HFFc6 (cell line): ENCODE results near the gene APOBEC3F. TPM values are rescaled to one million over a fixed set of nuclear protein-coding genes. Genes with fewer than 3 reads are reported as not detected.
"Not testable (repeated sequence)": the region's sequence is repeated elsewhere in the genome, so short reads cannot be mapped to it uniquely, and the experiment has no call there.

ENCODE experiments used
- DNase-seq: peaks from one replicate; pipeline ENCODE4 v3.0.0-alpha.2; 2018
- H3K27ac Mint-ChIP-seq: 2 replicates; pipeline ENCODE4 v1.8.0; 2020; ENCODE audit warnings: mild to moderate bottlenecking, mixed read lengths
- H3K27me3 Mint-ChIP-seq: 2 replicates; pipeline ENCODE4 v1.8.0; 2021; ENCODE audit warnings: mild to moderate bottlenecking, moderate library complexity, mixed read lengths; ENCODE audit not compliant: insufficient read depth
- H3K36me3 Mint-ChIP-seq: 2 replicates; pipeline ENCODE4 v1.8.0; 2021; ENCODE audit warnings: low read depth, mixed read lengths
- H3K4me1 Mint-ChIP-seq: 2 replicates; pipeline ENCODE4 v1.8.0; 2020; ENCODE audit warnings: low read depth, mixed read lengths
- H3K4me3 Mint-ChIP-seq: 2 replicates; pipeline ENCODE4 v1.8.0; 2020; ENCODE audit warnings: mild to moderate bottlenecking, moderate library complexity, mixed read lengths
- H3K9me3 Mint-ChIP-seq: 2 replicates; pipeline ENCODE4 v1.8.0; 2020; ENCODE audit warnings: mild to moderate bottlenecking, mixed read lengths
- total RNA-seq, 6 experiments: library from RNA; stranded (reverse); fragmentation: NEBNext Ultra II Directional; extraction: Animal tissue kit (Norgen Biotek cat#: 25700); gene quantifications; 2 replicates in 1 of 6; 3 replicates in 5 of 6; pipeline ENCODE4 v1.2.3, GENCODE V29; 2021
- TF ChIP-seq, protein P1 (sequence below): fragments of 200-600 bp; sonication (generic); IDR thresholded peaks from 2 replicates; pipeline ENCODE4 v1.5.0; 2021; ENCODE audit warnings: antibody characterized with exemption, mild to moderate bottlenecking

Gene APOBEC3F
- total RNA-seq, 6 experiments from 2014 or later: 6.5 to 12.1 (median 9.0) TPM

DNA sequence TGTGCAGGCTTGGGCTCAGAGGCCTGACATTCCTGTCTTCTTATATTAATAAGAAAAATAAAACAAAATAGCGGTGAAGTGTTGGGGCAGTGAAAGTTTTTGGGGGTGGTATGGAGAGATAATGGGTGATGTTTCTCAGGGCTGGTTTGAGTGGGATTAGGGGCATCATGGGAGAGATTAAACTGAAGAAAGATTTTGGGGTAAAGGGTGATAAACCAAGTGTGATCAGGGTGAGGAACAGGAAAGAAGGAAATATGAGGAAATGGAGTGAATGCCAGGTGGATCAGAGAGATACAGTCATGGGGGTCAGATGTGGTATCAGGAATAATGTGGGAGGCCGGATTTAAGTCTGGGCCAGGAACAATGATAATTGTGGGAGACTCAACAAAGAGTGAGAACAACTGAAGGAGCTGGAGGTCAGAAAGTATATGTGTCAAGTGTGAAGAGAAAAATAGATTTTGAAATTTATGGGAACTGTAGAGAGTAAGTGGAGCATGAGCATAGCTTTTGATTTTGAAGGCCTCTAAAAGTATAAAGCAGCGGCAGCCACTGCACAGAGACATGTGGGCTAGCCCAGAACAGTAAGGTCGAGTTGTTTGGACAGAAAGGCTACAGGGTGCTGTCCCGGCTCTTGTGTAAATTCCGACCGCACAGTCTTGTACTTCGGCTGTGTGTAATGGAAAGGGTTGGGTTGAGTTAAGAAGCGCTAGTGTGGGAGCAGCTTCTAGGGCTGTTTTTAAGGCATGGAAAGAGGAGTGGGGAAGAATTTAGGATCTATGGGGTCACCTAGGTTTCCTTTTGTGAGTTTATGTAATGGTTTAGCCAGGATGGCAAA, 26.0 kb downstream of the APOBEC3F start:
- H3K27ac Mint-ChIP-seq, H3K9me3 Mint-ChIP-seq, DNase-seq, H3K36me3 Mint-ChIP-seq, H3K4me3 Mint-ChIP-seq, H3K4me1 Mint-ChIP-seq: not testable (repeated sequence)
- H3K27me3 Mint-ChIP-seq: peaks cover 21% of the 10 kb centered on the region

DNA sequence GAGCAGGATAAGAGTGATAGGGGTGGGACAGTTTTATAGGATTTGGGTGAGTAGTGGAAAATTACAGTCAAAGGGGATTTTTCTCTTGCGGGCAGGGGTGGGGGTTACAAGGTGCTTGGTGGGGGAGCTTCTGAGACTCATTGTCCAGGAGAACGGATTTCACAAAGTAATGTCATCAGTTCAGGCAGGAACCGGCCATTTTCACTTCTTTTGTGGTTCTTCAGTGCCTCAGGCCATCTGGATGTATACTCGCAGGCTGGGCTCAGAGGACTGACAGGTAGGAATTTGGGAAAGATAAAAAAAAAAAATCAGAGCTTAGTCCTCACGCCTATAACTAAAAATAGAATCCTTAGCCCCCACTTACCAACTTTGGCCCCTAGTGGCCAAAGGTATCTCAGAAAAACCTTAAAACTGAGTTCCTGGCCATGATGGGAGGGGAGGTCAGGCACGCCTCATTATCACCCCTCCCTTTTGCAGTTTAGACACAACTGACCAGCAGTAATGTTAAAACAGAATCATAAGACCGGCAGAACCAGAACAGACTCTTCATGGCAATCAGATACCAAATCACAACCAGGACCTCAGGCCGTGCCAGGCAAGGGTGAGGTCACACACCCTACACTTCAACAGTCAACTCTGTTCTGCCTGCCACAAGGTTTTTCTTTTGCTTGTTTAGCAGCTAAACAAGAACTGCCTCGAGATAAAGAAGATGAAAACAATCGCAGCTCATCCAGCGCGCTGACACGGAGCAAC, 27.5 kb downstream of the APOBEC3F start:
- TF ChIP-seq, protein P1, sequence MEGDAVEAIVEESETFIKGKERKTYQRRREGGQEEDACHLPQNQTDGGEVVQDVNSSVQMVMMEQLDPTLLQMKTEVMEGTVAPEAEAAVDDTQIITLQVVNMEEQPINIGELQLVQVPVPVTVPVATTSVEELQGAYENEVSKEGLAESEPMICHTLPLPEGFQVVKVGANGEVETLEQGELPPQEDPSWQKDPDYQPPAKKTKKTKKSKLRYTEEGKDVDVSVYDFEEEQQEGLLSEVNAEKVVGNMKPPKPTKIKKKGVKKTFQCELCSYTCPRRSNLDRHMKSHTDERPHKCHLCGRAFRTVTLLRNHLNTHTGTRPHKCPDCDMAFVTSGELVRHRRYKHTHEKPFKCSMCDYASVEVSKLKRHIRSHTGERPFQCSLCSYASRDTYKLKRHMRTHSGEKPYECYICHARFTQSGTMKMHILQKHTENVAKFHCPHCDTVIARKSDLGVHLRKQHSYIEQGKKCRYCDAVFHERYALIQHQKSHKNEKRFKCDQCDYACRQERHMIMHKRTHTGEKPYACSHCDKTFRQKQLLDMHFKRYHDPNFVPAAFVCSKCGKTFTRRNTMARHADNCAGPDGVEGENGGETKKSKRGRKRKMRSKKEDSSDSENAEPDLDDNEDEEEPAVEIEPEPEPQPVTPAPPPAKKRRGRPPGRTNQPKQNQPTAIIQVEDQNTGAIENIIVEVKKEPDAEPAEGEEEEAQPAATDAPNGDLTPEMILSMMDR: peak; percentile 38
- Mint-ChIP-seq H3K27ac (no peak overlapping the region), H3K9me3 (no peaks in the 10 kb centered on the region)

DNA sequence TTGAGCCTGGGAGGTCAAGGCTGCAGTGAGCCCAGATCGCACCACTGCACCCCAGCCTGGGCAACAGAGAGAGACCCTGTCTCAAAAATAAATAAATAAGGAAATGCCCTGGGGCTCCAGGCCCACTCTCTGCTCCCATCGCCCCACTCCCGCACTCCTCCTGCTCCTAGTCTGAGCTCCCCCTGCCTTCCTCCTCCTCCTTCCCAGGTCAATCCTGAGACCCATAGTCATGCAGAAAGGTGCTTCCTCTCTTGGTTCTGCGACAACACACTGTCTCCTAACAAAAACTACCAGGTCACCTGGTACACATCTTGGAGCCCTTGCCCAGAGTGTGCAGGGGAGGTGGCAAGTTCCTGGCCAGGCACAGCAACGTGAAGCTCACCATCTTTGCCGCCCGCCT, 29.5 kb downstream of the APOBEC3F start:
- Mint-ChIP-seq H3K36me3 (no peaks in the 10 kb centered on the region), H3K9me3 (no peaks in the 10 kb centered on the region), H3K4me3 (no peak overlapping the region), H3K27me3 (peaks cover 16% of the 10 kb centered on the region), H3K4me1 (no peaks in the 10 kb centered on the region), H3K27ac (no peak overlapping the region)
- no peak for DNase-seq
- TF ChIP-seq, protein P1: no peak

More for the DNA sequence above, 27.5 kb downstream of the APOBEC3F start:
- DNase-seq: no peak
- Mint-ChIP-seq H3K36me3 (no peaks in the 10 kb centered on the region), H3K4me1 (no peaks in the 10 kb centered on the region), H3K27me3 (peaks cover 23% of the 10 kb centered on the region), H3K4me3 (no peak overlapping the region)

DNA sequence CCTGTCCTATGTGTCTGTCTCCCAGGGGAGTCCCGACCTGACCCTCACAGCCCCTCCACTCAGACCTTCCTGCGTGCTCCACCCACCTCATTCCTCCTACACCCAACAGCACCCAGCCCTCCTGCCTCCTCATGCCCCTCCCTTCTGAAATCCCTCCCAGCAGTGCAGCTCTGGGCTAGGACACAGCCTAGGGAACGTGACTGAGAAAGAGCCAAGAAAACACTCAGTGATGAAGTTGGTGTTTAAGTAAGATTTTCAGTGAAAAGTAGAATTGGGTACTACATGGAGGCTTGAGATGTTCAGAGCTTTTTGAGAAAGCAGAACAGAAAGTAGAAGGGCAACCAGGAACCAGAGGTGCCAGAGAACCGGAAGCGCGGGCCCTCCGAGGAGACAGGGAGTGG, 31.9 kb downstream of the APOBEC3F start:
- H3K4me3 Mint-ChIP-seq, H3K36me3 Mint-ChIP-seq: not testable (repeated sequence)
- H3K27me3 Mint-ChIP-seq: peaks cover 16% of the 10 kb centered on the region

DNA sequence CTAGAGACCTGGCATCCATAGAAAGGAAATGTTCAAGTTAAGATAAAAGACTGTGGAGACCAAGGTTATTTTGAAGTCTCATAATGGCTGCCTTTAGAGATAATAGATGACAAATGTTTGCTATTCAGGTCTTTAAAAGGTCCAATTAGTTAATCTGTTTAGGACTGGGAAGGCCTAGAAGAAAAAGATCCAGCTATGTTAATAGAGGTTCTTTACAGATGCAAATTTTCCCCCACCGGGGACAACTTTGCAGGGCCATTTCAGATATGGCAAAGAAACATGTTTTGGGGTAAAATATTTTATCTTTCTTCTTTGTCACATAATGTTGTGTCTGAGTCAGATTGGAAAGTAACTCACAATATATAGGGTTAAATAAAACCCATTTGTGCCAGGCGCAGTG, 33.3 kb downstream of the APOBEC3F start:
- peaks cover 5% of the 10 kb centered on the region; the same call in 1 of the 2 replicates for H3K4me1 Mint-ChIP-seq
- no peaks in the 10 kb centered on the region for H3K9me3 Mint-ChIP-seq

More for the DNA sequence above, 31.9 kb downstream of the APOBEC3F start:
- H3K4me1 Mint-ChIP-seq, DNase-seq, H3K27ac Mint-ChIP-seq, H3K9me3 Mint-ChIP-seq: not testable (repeated sequence)

DNA sequence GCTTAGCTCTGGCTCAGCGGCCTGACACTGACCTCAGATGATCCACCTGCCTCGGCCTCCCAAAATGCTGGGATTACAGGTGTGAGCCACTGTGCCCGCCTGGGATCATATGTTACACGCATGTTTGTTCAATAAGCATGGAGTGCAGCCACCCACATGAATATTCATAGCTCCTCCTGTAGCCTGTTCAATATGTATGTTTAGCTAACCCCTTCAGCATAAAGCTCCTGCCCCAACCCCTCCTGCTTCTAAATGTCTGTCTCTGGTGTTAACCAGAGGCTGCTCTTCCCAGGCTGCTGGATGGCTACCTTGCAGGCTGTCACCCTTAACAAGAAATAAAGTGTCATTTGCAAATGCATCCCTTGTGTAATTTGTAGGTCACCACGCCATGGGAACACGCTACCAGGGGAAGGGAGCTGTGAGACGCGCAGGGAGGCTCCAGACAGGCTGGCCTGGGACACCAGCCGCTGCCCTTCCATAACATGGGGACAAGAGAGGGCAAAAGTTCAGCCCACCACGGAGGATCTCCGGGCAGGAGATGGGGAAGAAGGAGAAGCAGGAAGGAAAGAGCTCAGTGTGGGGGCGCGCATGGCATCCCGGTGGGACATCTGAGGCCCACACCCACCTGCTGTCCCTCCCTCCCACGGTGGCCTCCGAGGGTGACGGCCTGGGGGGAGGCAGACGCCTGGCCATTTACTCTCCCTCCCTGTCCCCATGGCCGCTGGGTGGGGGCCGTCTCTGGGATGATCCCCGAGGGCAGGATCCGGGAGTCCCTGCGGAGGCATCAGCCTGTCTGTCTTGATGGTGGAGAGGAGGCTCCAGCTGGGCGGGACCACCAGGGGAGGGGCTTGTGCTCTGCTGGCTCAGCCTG, 35.7 kb downstream of the APOBEC3F start:
- not testable (repeated sequence) for H3K36me3 Mint-ChIP-seq, H3K27me3 Mint-ChIP-seq, H3K4me1 Mint-ChIP-seq, DNase-seq, H3K9me3 Mint-ChIP-seq
- Mint-ChIP-seq H3K4me3 (peak overlapping the region; percentile 75), H3K27ac (peak overlapping the region; percentile 24; the same call in 1 of the 2 replicates)

More for the DNA sequence above, 33.3 kb downstream of the APOBEC3F start:
- Mint-ChIP-seq H3K27me3 (peaks cover 15% of the 10 kb centered on the region), H3K4me3 (no peak overlapping the region), H3K27ac (no peak overlapping the region), H3K36me3 (no peaks in the 10 kb centered on the region)
- TF ChIP-seq, protein P1: no peak
- DNase-seq: no peak

DNA sequence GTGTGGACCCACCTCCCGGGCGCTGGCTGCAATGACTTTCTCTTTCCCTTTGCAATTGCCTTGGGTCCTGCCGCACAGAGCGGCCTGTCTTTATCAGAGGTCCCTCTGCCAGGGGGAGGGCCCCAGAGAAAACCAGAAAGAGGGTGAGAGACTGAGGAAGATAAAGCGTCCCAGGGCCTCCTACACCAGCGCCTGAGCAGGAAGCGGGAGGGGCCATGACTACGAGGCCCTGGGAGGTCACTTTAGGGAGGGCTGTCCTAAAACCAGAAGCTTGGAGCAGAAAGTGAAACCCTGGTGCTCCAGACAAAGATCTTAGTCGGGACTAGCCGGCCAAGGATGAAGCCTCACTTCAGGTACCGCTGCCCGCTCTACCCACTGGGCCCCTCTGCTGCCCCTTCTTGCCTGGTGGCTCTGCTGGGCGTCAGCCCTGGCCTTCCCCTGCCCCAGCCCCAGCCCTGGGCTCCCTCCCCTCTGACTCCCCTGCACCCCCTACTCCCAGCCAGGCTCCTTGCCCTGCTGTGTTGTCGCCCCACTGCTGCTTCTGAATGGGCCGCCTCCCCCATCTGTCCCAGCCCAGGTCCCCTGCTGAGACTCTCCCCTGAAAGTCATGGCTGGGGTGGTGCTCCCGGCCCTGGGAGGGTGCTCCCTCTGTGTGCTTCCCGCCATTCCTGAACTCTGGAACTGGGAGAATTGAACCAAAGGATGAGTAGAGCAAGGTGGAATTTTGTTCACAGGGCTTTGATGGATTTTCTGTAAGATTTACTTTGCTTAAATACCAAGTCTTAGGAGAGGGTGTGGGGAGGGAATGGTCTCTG, 36.6 kb downstream of the APOBEC3F start, which contains the start of gene APOBEC3G:
TSS of gene APOBEC3G (plus strand) at position 250 of the 815 bp plus-strand sequence. CDS start at position 337, 87 bp downstream.
- DNase-seq: peak; percentile 9
- Mint-ChIP-seq H3K27ac (peak within 1 kb of the TSS; percentile 72), H3K4me3 (peak within 1 kb of the TSS; percentile 87)
- H3K36me3 Mint-ChIP-seq, H3K9me3 Mint-ChIP-seq, H3K27me3 Mint-ChIP-seq, H3K4me1 Mint-ChIP-seq: not testable (repeated sequence)

DNA sequence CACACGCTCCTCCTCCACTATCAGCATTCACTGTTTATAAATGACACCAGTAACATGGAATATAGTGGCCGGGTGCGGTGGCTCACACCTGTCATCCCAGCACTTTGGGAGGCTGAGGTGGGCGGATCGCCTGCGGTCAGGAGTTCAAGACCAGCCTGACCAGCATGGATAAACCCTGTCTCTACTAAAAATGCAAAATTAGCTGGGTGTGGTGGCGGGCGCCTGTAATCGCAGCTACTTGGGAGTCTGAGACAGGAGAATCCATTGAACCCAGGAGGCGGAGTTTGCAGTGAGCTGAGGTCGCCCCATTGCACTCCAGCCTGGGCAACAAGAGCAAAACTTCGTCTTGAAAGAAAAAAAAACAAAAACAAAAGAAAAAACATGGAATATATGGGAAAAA, 37.2 kb downstream of the APOBEC3F start:
- H3K4me3 Mint-ChIP-seq: peak overlapping the region; percentile 87
- not testable (repeated sequence) for H3K36me3 Mint-ChIP-seq, DNase-seq, H3K4me1 Mint-ChIP-seq, H3K9me3 Mint-ChIP-seq, H3K27me3 Mint-ChIP-seq
- peak overlapping the region; percentile 72; the same call in 1 of the 2 replicates for H3K27ac Mint-ChIP-seq
